Measurements from ENCODE around the gene RPL10.

The RPL10 gene

GRCh38 chrX:154397888-154398667 lies at the start of gene RPL10:
TSS of gene RPL10 (plus strand) at chrX:154398377. CDS start at chrX:154398520, 143 bp downstream.
- peak; percentile 95 to 96 for DNase-seq

- no peak for DNase-seq
Observed at GRCh38 chrX:154348646-154349358, 49.4 kb upstream of the RPL10 start.

- DNase-seq, result no peak
Observed at GRCh38 chrX:154349359-154349935, 48.7 kb upstream of the RPL10 start.

DNA sequence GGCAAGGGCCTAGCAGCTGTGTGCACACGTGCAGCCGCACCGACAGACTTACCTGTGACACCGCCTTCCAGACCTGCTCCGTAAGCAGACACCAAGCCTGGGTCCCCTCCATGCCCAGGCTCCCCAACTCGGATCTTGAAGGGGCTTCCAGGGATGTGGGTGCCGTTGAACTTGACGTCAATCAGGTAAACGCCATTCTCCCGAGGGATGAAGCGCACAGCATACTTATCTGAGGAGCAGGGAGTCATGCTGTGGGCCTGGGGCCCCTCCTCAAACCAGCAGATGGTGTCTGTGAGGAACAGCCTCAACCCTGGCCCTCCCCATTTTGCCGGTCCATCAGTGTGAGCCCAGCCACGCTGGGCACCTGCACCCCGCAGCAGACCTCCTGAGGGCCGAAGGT lies 48.2 kb upstream of the RPL10 start:
- DNase-seq, result no peak

DNA sequence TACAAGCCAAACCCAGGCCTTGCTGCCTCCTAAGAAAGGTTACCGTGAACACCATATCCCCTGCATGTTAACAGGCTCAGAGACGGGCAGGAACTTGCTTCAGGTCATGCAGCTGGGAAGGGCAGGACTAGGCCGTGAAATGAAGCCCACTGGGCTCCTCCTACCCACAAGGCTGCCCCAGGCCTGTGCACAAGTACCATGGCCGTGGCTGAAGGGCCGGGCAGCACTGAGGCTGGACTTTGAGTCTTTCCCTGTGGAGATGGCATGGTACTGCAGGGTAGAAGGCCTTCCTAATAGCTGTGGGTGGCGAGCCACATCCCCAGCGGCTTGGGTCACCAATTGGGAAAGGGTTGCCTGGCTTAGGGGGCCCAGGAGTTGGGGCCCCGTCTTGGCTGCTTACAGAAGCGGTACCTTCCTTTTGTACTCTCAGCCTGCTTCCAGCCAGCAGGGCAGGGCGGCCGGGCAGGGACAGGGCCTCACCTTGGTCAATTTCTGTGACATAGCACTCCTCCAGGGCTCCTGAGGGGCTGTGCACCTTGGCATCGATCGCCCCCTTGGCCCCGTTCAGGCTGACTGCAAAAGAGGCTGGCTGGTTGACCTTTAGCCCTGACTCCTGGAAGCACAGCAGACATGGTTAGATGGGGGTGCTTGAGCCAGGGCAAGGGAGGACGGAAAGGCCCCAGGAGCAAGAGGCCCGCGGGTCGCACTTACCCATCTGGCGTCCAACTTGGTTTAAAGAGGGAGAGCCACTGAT lies 47.6 kb upstream of the RPL10 start:
- no peak for DNase-seq

GRCh38 chrX:154351183-154352011 lies 46.8 kb upstream of the RPL10 start:
- peak; percentile 52 to 72 for DNase-seq

DNA sequence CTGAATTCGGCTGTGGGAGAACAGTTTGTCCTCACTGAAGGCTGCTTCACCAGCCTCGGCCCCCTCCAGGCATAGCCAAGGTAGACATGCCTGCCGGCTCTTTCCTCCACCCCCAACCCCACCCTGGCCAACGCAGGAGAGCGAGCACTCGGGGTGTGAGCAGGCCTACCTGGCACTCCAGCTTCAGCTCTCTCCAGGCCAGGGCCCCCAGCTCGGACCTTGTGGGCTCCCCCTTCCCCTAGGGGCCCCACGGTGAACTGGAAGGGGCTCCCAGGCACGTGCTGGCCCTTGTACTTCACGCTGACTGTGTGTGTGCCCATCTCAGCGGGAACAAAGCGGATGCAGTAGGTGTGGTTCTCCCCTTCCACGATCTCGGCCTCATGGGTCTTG lies 46.2 kb upstream of the RPL10 start:
- DNase-seq, result no peak

DNA sequence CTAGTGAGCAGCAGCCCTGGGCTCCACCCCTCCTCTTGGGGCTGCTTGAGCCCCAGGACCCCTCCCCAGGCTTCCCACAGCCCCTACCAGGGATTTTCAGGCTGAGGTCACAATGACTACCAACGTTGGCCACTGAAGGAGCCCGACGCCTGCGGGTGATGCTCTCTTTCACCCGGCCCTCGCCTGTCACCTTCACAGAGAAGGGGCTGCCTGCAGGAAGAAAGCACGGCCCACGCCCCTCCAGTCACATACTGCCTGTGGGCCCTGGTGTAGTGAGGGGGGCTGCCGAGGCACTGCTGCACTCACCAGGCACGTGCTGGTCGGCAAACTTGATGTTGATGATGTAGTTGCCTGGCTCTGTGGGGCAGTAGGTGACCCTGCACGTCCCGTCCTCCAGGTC lies 45.7 kb upstream of the RPL10 start:
- no peak for DNase-seq

DNA sequence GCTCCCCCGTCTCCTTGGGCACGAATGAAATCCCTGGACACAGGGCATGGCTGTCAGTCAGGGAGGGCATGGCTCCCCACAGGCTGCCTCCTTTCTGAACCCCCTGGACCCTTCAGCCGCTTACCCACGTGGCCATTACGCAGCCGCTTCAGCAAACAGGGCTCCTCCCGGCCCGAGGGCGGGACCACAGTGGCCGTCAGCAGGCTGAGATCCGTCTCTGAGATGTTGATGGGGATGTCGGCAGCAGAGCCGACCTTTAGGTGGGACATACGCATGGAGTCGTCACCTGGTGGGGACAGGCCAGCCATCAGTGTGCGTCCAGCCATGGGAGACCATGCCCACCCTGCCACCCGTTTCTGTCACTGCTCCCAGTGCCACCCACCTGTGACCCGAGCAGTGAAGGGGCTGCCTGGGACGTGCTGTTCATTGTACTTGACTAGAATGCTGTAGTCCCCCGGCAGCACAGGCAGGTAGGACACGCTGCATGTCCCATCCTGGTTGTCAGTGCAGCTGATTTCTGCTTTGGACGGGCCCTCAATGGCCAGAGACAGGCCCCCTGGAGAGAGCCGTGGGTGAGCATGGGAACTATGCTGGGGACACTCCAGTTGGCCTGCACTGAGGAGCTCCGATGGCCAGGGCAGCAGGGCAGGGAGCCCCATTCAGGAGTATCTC lies 44.9 kb upstream of the RPL10 start:
- DNase-seq, result no peak

DNA sequence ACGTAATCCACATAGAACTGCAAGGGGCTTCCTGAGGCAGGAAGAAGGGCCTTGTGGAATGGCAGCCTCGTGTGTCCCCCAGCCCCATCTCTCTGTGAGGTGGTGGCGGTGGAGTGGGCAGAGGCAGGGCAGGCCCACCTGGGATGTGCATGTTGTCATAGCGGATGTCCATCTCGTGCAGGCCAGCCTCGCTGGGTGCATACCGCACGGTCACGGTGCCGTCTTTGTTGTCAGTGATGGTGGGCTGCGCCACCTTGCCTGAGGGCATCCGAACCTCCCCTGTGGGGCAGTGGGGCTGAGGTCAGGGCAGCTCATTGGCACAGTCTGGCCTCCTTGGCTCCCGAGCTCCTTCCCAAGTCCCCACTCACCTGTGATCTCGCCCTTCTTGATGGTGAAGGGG lies 44.2 kb upstream of the RPL10 start:
- DNase-seq, result no peak

DNA sequence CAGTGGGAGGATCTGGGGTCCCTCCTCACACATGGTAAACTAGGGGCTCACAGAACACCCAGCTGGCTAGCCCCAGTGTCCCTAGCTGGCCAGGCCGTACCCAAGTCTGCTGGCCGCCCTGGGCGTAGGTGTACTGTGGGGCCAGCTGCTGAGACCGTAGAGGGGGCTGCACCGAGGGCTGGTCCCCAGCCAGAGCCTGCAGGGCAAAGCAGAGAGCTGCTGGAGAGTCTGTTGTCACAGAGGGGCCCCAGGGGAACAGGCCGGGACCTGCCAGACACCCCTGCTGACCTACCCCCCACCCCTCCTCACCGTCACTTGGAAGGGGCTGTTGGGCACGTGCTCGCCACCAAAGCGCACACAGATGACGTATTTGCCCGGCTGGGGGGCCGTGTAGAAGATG lies 43.7 kb upstream of the RPL10 start:
- no peak for DNase-seq

- DNase-seq, result no peak
Observed at GRCh38 chrX:154355094-154355775, 42.9 kb upstream of the RPL10 start.

GRCh38 chrX:154355776-154356140 lies 42.4 kb upstream of the RPL10 start:
- DNase-seq, result no peak

DNA sequence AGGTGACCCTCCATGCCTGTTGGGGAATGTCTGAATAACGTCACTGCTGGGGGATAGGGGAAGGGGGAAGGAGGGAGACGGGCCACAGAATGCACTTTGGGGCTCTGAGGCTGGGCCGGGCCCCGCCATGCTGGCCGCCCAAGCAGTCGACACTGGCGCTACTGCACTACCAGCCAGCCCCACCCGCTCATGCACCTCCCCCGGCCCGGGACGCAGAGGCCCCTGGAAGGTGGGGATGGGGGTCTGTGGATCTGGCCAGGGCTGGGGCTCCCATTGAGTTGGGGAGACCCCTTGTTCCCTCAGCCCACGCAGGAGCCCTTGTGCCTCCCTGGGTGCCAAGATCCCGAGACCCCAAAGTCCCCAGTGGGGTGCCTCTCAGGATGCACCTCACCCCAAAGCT lies 41.6 kb upstream of the RPL10 start:
- no peak for DNase-seq

GRCh38 chrX:154357205-154357604 lies 41.0 kb upstream of the RPL10 start:
- DNase-seq, result no peak

DNA sequence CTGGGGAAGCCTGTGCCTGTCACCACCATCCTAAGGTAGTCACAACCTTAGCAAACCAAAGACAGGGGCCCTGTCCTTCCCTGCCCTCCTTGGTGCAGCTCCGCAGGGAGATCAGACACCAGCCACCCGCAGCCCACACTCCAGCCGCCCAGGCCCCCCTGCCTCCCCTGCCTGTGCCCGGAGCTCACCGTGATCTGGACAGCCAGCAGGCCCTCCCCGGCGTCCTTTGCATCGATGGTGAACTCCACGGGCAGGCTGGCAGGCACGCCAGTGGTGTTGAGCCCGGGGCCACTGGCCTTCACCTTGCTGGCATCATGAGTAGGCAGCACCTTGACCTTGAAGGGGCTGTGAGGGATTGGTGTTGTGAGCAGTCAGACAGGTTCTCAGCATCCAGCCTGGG lies 40.2 kb upstream of the RPL10 start:
- DNase-seq, result no peak

GRCh38 chrX:154358829-154359228 lies 39.3 kb upstream of the RPL10 start:
- no peak for DNase-seq

- no peak for DNase-seq
Observed at GRCh38 chrX:154359362-154360154, 38.6 kb upstream of the RPL10 start.

GRCh38 chrX:154360155-154360713 lies 37.9 kb upstream of the RPL10 start:
- DNase-seq, result no peak

DNA sequence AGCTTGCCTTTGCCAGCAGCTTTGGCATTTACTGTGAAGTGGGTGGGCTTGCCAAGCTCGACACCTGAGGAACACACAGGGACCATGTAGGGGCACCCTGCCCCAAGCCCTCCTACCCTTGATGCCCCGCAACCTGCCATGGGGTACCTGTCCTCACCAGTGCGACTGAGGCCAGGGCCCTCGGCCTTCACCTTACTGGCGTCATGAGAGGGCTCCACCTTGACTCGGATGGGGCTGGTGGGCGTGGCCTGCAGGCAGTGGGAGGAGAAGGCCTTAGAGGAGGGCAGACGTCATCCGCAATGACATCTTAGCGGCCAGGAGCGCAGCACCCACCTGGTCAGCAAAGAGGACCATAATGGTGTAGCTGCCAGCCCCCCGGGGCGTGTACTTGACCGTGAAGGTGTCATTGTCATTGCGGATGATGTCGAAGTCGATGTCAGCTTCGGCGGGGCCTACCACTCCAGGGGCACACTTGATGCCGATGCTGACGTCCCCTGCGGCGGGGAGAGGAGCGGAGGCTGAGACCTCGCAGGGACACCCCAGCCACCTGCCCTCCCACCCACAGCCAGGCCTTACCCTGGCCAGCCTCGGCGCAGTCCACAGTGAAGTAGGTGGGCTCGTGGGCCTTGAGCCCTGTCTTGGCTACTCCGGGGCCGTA lies 36.0 kb upstream of the RPL10 start:
- DNase-seq, result no peak
